Activated CD4-positive, alpha-beta T cell treated with anti-CD3 and anti-CD28 coated beads, Interleukin-2, Interleukin-6, amounts not matched to agents 100 ng/mL and 50 ng/mL, durations not matched to agents 16 hours and 8 hours (primary cell): Measurements from ENCODE around the gene ZNF688.
A peak's percentile ranks its signal among the peaks of the same experiment; 100 is the strongest.

ENCODE experiments used
- DNase-seq: peaks from one replicate; pipeline ENCODE4 v3.0.0-alpha.2; 2020

The ZNF688 gene

DNA sequence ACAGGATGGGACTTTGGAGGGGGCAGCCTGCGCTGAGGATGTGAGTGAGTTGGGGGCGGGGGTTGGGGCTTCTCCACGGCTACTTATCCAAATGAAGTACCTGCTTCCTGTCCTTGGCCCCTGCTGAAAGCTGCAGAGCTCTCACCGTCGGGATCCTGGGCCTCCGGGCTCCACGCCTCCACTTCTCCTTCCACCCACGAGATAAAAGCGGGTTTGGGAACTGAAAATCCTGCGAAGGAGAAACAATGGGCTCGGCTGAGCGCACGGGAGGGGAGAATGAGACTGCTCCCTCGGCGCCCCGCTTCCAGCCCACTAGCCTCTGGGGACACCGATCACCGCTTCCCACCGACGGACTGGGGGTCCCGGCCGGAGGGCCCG lies 13.5 kb upstream of the ZNF688 start:
- DNase-seq = peak; percentile 39

DNA sequence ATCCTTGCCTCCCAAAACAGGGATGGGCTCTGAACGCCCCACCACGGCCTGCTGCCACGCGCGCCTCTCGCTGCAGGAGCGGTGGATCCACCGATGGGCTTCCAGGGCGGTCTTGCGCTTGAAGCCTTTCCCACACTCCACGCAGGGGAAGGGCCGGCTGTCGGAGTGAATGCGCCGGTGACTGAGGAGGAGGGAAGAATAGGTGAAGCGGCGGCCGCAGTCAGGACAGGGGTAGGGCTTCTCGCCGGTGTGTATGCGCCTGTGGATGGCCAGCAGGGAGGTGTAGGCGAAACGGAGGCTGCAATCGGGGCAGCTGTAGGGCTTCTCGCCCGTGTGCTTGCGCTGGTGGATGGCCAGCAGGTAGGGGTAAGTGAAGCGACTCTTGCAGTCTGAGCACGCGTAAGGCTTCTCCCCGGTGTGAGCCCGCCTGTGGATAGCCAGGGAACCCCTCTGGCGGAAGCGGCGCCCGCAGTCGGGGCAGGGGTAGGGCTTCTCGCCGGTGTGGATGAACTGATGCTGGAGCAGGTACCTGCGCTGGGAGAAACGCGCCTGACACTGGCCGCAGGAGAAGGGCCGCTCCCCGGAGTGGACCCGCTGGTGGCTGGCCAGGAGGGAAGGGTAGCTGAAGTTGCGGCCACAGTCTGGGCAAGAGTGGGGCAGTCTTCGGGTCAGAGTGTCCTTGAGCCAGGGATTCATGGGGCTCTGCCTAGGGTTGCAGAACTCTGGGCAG lies 11.3 kb upstream of the ZNF688 start:
- no peak for DNase-seq

DNA sequence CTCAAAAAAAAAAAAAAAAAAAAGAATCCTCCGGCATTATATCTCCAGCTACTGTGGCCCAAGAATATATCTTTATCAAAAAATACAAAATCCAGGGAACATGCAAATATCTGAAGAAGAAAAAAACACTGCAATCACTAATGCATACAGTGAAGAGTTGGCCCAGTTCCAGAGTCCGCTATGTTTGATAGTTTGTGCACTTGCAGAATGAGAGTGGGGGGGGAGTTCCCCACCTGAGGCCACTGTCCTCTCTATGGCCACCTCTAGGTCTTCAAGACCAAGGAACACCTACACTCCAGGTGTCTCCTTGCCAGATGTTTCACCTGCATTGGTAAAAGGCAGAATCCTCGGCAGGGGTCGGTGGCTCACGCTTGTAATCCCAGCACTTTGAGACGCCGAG lies 9.9 kb upstream of the ZNF688 start:
- DNase-seq = no peak

DNA sequence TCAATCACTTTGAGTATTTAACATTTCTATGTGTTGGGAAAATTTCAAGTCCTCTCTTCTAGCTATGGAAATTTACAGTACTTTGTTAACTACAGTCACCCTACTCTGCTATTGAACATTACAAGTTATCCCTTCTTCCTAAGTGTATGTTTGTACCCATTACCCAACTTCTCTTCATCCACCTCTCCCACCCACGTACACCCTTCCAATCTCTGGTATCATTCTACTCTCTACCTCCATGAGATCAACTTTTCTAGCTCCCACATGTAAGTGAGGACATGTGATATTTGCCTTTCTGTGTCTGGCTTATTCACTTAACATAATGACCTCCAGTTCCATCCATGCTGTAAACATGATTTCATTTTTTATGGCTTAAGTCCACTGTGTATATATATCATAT lies 3.2 kb upstream of the ZNF688 start:
- no peak for DNase-seq

DNA sequence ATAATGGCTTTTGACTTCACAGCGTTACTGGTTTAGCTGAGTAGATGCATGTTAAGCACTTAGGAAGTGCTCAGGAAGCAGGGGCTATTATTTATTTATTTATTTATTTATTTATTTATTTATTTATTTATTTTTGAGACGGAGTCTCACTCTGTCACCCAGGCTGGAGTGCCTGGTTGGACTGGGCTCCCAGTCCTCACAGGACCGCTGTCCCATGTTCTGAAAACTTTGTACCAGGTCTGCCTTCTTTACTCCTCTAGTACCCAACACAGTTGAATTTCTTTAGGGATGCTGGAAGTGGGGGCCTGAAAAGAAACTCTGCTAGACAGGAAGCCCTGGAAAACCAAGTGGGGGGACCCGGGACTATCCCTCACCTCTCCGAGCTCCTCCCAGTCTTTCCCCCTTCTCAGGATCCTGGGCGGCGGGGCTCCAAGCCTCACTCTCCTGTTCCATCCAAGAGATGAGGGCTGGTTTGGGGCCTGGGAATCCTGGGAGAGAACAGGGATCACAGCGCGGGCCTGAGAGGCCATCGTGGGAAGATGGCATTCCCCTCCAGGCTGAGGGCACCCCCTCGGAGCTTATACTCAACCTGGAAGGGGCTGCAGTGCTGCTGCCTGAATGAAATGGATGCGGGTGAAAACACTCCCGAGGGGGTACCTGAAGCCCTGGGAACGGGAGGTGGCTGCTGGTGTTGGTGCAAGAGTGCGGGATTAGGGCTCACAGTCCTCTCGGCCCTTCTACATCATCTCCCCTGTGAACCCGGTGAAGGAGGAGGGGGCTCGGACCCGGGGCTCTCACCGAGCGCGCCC lies 674 bp downstream of the ZNF688 start:
- DNase-seq = no peak

DNA sequence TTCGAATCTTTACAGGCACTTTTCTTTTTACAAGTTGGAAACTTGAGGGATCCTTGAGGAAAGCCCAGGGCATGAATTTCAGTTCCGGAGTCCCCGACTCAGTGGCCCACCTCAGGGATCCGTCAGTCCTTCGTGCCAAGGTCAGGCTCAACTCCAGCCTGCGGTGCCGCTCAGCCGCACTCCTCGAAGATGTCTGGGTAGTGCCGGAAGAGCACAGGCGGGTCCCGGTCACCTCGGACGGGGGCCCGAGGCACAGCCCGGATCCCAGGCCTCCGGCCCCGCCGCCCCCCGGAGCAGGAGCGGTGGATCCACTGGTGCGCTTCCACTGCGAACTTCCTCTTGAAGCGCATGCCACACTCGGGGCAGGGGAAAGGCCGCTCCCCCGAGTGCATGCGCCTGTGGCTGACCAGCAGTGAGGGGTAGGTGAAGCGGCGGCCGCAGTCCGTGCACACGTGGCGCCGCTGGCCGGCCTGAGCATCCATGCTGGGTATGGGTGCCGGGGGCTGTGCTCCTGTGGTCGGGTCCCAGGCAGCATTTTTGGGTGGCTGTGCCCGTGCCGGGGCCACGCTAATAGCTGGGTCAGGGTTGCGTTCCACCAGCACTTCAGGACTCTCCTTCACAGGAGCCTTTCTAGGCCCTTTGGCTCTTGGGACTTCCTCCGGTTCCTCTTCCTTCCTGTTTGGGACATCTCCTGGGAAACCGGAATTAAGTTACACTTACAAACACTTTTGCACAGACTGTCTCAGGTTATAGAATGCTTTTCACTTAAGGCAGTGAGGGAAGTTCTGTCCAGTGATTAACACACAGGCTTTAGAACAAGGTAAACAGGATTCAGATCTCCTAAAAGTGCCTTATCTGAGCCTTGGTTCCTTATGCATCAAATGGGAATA lies 1.5 kb downstream of the ZNF688 start:
- no peak for DNase-seq

DNA sequence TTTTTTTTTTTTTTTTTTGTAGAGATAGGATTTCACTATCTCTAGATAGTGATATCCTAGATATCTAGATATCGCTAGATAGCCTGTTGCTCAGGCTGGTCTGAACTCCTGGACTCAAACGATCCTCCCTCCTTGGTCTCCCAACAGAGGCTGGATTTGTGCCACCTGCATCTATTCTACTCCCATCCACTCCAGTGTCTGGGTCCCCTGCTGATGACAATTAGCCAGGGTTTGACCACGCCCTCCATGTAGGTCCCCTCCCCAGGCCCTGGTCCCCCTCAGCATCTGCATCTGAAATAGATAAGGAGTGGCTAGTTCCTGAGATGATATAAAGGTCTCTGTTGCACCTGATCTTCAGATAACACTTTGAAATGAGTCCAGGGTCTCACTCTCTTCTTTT lies 2.2 kb downstream of the ZNF688 start:
- no peak for DNase-seq

DNA sequence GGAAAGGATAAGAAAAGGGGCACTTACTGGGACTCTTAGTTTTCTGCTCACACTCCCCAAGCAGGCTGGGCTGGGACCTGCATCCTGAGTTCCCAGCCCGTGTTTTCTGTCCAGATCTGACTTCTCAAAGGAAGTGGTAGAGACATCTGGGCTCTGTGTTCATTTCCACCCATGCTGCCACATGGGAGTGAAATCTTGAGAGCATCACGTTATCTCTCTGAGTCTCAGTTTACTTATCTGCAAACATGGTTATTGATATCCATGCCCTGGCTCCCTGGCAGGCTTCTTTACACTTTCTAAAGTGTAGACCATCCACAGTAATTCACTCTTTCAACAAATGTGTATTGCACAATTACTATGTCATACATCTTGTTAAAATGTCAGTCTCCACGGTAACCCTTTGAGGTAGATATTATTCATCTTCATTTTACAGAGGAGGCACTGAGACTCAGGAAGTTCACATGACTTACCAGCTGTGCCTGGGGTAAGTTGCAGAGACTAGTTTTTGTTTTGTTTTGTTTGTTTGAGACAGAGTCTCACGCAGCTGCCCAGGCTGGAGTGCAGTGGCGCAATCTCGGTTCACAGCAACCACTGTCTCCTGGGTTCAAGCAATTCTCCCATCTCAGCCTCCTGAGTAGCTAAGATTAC lies 3.4 kb downstream of the ZNF688 start:
- peak; percentile 83 for DNase-seq

DNA sequence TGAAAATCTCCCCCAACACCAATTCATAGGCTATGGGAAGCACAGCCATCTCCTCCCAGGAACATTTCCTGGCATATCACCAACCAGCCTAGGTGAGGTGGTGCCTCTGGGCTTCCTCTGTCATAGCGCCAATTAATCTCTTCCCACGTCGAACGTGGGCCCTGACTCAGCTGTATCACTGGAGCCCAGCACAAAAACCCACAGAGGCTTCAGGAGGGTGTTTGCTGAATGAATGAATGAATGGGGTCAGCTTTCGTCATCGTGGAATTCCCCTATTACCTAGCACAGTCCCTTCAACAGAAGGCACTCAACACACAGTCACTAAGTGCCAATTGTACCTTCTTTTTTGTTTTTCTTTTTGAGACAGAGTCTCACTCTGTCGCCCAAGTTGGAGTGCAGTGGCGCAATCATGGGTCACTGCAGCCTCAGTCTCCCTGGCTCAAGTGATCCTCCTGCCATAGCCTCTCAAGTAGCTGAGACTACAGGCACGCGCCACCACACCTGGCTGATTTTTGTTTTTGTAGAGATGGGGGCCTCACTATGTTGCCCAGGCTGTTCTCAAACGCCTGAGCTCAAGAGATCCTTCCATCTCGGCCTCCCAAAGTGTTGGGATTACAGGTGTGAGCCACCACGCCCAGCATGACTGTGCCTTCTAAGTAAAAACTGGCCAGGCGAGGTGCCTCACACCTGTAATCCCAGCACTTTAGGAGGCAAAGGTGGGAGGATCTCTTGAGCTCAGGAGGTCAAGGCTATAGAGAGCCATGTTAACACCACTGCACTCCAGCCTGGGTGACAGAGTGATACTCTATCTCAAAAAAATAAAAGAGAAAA lies 4.1 kb downstream of the ZNF688 start:
- DNase-seq = peak; percentile 83

DNA sequence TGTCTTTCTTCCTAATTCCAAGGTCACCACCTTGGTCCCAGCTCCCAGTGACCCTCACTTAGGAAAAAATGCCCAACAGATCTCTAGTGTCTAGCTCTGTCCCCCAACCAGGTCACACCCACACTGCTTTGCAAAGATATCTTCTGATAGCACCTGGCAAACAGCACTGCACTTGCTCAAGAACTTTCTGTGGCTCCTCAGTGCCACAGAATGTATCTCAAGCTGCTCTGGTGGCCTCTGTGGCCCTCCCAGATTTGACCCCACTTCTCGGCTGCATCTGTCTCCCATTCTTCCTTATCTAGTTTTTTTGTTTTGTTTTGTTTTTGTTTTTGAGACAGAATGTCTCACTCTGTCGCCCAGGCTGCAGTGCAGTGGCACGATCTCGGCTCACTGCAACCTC lies 5.0 kb downstream of the ZNF688 start:
- DNase-seq = no peak

DNA sequence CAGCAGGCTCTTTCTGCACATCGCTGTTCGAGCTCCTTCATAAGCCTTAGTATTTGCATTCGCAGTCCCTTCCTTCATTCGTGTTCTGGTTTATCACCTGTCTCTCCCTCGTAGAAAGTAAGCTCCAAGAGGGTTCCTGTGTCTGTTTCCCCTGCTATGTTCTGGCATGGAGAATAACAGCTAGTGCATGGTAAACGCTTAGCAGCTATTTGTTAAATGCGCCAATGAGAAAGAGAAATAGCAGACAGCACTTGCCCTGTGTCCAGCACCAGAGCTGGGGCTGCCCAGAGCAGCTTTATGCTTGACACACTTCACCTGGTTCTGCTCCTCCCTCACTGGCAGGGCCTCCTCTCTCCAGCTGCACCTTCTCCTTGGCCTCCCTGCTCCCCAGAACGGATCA lies 5.5 kb downstream of the ZNF688 start:
- DNase-seq = no peak

DNA sequence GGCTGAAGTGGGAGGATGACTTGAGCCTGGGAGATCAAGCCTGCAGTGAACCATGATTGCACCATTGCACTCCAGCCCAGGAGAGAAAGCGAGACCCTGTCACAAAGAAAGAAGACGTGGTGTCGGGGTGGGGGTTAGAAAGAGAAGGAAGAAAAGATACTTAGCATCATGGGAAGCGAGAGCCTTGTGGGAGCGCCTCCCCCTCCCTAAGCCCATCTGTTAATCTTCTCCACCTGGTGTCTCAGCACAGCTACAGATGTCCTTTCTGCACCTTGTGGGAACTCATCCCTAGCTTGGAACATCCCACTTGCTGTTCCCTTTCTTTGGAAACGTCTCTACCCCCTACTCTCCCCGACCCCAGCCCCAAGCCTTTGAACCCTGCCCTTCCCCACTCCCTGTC lies 6.0 kb downstream of the ZNF688 start:
- DNase-seq = no peak

DNA sequence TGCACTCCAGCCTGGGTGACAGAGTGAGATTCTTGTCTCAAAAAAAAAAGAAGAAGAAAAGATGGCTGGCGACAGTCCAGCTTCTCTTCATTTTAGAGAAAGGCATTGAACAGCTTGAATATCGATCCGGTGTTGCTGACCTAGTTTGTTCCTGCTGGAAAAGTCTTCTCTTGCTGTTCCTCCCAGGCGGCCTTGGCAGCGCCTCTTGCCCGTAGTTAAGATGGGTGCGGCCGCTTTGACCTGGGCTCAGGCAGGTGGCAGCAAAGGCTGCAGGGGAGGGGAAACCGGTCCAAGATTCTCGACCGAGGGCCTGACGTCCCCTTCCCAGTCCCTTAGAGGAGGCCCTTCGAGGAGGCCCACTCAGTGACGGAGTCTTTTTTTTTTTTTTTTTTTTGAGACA lies 9.5 kb downstream of the ZNF688 start:
- no peak for DNase-seq

DNA sequence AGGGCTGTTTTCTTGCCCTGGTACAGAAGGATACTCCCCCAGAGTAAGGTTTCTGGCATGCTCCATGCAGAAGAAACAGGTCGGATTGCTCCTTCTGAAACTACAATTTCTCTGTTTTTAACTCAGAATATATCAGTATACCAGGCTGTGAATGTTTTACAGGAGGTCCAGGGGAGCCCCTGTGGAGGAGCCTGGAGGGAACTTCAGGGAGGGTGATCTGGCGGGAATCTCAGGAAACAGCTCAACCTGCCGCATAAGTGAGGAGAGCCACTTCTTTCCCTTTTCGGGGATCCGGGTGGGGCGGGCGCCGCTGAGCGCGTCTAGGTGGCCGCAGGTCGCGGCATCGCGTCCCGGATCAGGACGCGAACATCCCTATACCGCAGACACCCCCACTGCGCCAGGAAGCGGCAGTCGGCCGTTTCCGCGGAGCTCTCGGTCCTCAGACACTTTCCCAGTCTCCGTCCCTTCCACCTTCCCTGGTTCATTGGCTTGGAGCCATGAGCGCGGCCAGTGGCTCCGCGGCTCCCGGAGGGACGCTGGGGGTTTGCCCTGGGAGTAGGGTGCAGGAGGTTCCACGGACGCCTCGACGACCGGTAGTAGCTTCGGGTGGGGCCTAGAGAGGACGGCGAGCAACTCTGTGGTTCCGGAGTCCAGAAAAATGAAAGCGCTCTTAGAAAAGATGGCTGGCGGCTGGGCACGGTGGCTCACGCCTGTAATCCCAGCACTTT lies 10.3 kb downstream of the ZNF688 start:
- DNase-seq = peak; percentile 30

DNA sequence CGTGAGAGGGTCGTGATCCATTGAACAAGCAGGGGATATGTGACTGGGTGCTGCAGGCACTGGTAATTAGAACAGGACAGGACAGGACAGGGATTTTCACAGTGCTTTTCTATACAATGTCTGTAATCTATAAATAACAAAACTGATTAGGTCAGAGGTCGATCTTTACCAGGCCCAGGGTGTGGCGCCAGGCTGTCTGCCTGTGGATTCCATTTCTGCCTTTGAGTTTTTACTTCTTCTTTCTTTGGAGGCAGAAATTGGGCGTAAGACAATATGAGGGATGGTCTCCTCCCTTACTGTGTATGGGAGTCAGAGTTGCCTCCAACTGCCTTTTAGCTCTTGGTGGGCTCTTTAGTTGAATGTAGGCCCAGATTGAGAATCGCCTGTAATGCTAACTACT lies 11.8 kb downstream of the ZNF688 start:
- DNase-seq = no peak

DNA sequence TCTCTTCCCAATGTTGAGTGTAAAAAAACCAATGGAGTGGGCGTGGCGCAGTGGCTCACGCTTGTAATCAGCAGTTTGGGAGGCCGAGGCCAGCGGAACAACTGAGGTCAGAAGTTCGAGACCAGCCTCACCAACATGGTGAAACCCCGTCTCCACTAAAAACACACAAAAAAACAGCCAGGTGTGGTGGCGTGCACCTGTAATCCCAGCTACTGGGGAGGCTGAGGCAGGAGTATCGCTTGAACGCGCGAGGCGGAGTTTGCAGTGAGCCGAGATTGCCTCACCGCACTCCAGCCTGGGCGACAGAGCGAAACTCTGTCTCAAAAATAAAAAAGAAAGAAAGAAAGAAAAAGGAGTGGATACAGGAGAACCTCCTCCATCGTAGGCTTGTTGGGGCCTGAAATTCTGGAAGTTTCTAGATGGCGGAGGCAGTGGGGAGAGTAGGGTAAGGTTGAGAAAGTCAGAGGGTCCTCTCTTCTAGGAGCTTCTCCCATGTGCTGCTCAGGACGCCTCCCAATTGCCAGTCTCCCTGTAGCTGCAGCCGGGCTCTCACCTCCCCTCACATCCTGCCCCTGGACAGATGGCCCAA lies 12.6 kb downstream of the ZNF688 start:
- DNase-seq = no peak

DNA sequence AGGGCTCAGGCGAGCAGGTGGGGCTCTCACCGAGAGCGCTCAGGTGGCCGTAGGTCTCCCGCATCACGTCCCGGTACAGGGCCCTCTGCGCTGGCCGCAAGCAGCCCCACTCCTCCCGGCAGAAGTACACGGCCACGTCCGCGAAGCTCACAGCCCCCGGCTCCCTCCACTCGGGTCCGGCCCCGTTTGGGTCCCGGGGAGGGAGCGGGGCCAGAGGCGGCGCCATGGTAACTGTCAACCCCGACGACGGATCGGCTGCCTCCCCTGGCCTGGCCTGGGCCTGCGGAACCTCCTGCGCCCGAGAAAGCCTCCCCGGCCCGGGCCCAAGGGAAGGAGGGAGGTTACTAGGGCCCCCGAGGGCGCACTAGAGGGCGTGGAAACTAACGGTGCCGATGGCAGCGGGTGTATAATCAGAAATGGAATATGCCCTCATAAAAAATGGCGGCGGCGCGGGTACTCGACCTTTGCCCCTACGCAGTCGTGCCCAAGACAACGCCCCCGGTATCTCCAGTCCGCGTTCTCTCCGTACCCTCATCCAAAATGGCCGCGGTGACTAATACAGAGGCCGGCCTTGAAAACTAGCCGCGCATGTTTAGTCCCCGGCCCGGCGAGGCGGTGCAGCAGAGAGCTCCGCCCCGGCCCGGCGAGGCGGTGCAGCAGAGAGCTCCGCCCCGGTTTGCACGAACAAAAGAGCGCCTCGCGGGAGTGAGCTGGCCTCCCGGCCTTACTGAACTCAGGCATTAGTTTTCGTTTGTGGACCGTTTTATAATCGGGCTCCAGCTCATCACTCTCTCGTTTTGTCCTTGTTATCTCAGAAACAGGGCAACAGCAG lies 13.3 kb downstream of the ZNF688 start, which contains the start of gene ZNF764:
ZNF764 (minus strand) TSS at position 418 of the 832 bp plus-strand sequence; CDS start at position 226, 192 bp downstream.
- DNase-seq = peak; percentile 99

DNA sequence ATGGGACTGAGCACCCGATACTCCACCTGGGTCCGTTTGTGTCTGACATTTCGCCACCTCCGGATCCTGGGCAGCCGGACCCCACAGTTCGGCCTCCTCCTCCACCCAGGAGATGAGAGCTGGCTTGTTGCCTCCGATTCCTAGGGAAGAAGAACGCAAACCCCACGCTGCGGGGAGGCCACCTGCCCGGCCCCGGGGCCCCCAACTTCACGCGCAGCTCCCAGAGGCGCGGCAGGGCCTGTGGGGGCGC lies 13.9 kb downstream of the ZNF688 start:
- no peak for DNase-seq

DNA sequence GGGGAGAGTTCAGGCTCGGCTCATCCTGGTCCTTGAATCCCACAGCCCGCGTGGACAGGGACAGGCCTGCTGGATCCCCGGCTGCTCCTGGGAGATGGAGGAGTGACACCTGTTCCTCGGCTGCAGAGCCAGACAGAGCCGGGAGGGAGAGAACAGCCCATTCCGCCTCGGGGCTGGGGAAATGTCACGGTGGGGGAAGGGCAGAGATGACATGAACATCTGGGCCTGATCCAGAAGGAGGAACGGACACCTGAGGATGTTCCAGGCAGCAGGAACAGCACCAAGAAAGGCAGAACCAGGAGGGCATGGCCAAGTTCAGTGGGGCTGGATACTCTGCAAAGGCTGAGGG lies 15.4 kb downstream of the ZNF688 start:
- no peak for DNase-seq
